Suprapubic skin (tissue), 4 donors: Measurements from ENCODE around the gene VPS4A. TPM values are rescaled to one million over a fixed set of nuclear protein-coding genes. Genes with fewer than 3 reads are reported as not detected.
A peak's percentile ranks its signal among the peaks of the same experiment; 100 is the strongest.

ENCODE experiments used
- DNase-seq, 2 donors: peaks; one replicate each; pipeline ENCODE4 v3.0.0-alpha.2; 2019; ENCODE audit warnings: low spot score in 2 of 2
- H3K27ac ChIP-seq: fragments of 200-600 bp; sonication (generic); one replicate; pipeline ENCODE4 v1.5.1; 2019
- H3K27me3 ChIP-seq: fragments of 200-600 bp; sonication (generic); one replicate; pipeline ENCODE4 v1.5.1; 2019
- H3K36me3 ChIP-seq: fragments of 200-600 bp; sonication (generic); one replicate; pipeline ENCODE4 v1.5.1; 2019
- H3K4me1 ChIP-seq: fragments of 200-600 bp; sonication (generic); one replicate; pipeline ENCODE4 v1.5.1; 2019
- H3K4me3 ChIP-seq: fragments of 200-600 bp; sonication (generic); one replicate; pipeline ENCODE4 v1.5.1; 2019; ENCODE audit warnings: mild to moderate bottlenecking
- H3K9me3 ChIP-seq: fragments of 200-600 bp; sonication (generic); one replicate; pipeline ENCODE4 v1.5.1; 2019
- CTCF ChIP-seq, 2 donors: fragments of 200-600 bp in 1 of 2; fragments of 450-650 bp in 1 of 2; sonication (generic) in 1 of 2; IDR thresholded peaks; one replicate each; pipeline ENCODE4 v1.5.1; 2016 to 2019; ENCODE audit warnings: antibody characterized with exemption in 2 of 2, mild to moderate bottlenecking in 1 of 2, moderate library complexity in 1 of 2
- EP300 ChIP-seq: sonication (generic); formaldehyde crosslinking; IDR thresholded peaks from one replicate; pipeline ENCODE4 v1.6.1; 2017; ENCODE audit warnings: antibody characterized with exemption
- POLR2A ChIP-seq, 2 donors: fragments of 450-650 bp; IDR thresholded peaks; one replicate each; pipeline ENCODE4 v1.6.1; 2017; ENCODE audit warnings: antibody characterized with exemption in 2 of 2, mild to moderate bottlenecking in 2 of 2, moderate library complexity in 2 of 2
- POLR2AphosphoS5 ChIP-seq, 3 donors: sonication (generic); formaldehyde crosslinking; IDR thresholded peaks; one replicate each; pipeline ENCODE4 v1.6.1; 2017; ENCODE audit warnings: antibody characterized with exemption in 3 of 3
- WGBS: methylation state at CpG from one replicate; pipeline ENCODE4 v1.1.5; 2018; 5-methylcytosine and 5-hydroxymethylcytosine counted together
- total RNA-seq, 4 donors: library from RNA; depleted of rRNA; stranded (reverse); fragments of >200 nt; gene quantifications; one replicate each; pipeline ENCODE4 v1.1.0, GENCODE V29; 2016

VPS4A gene
- total RNA-seq, 4 donors from 2014 or later: 32.5 to 46.6 (median 37.6) TPM

- Histone ChIP-seq H3K27ac (no peak overlapping the region), H3K27me3 (no peaks in the 10 kb centered on the region), H3K9me3 (no peaks in the 10 kb centered on the region), H3K36me3 (peaks cover 15% of the 10 kb centered on the region), H3K4me3 (no peak overlapping the region), H3K4me1 (peaks cover 15% of the 10 kb centered on the region)
- 76% methylated on average over 4 of the region's 4 CpGs for WGBS
- no peak for DNase-seq
- TF ChIP-seq POLR2AphosphoS5 (IDR thresholded peaks at IDR 0.05) (no peak), EP300 (no peak), CTCF (IDR thresholded peaks at IDR 0.05) (no peak)
Observed at GRCh38 chr16:69273009-69273408, 38.1 kb upstream of the VPS4A start.

GRCh38 chr16:69274699-69275235 is 36.4 kb upstream of the VPS4A start:
- no peak for TF ChIP-seq CTCF (IDR thresholded peaks at IDR 0.05)
- no peak for TF ChIP-seq POLR2A (IDR thresholded peaks at IDR 0.05)
- TF ChIP-seq EP300: no peak
- no peak for TF ChIP-seq POLR2AphosphoS5 (IDR thresholded peaks at IDR 0.05)
- 75% methylated on average over 4 of the region's 4 CpGs for WGBS
- DNase-seq: no peak
- H3K4me3 ChIP-seq: no peak overlapping the region
- peaks cover 15% of the 10 kb centered on the region for H3K4me1 ChIP-seq
- peak overlapping the region; percentile 30 for H3K27ac ChIP-seq
- H3K9me3 ChIP-seq: no peaks in the 10 kb centered on the region
- H3K36me3 ChIP-seq: peaks cover 15% of the 10 kb centered on the region
- no peaks in the 10 kb centered on the region for H3K27me3 ChIP-seq

- peak in 1 of 2 donors; percentile 78 for DNase-seq
- Histone ChIP-seq H3K36me3 (peaks cover 7% of the 10 kb centered on the region), H3K4me1 (peaks cover 15% of the 10 kb centered on the region), H3K27ac (peak overlapping the region; percentile 30), H3K4me3 (no peak overlapping the region), H3K27me3 (no peaks in the 10 kb centered on the region), H3K9me3 (no peaks in the 10 kb centered on the region)
- WGBS: 34% methylated on average over 7 of the region's 7 CpGs
- TF ChIP-seq POLR2AphosphoS5 (IDR thresholded peaks at IDR 0.05) (peak in 2 of 3 donors; percentile 57 to 64), EP300 (no peak)
Observed at GRCh38 chr16:69276148-69277115, 34.7 kb upstream of the VPS4A start.

- no peak for DNase-seq
- WGBS: 71% methylated on average over 1 of the region's 1 CpG
- Histone ChIP-seq H3K4me3 (no peak overlapping the region), H3K4me1 (peaks cover 15% of the 10 kb centered on the region), H3K9me3 (no peaks in the 10 kb centered on the region), H3K27ac (peak overlapping the region; percentile 0), H3K36me3 (peaks cover 3% of the 10 kb centered on the region), H3K27me3 (no peaks in the 10 kb centered on the region)
- no peak for TF ChIP-seq POLR2A (IDR thresholded peaks at IDR 0.05)
- TF ChIP-seq EP300: no peak
- no peak for TF ChIP-seq CTCF (IDR thresholded peaks at IDR 0.05)
- no peak for TF ChIP-seq POLR2AphosphoS5 (IDR thresholded peaks at IDR 0.05)
Observed at GRCh38 chr16:69277413-69277812, 33.7 kb upstream of the VPS4A start.

- DNase-seq: no peak
- Histone ChIP-seq H3K9me3 (no peaks in the 10 kb centered on the region), H3K27ac (no peak overlapping the region), H3K4me3 (no peak overlapping the region), H3K36me3 (peaks cover 19% of the 10 kb centered on the region), H3K4me1 (peaks cover 5% of the 10 kb centered on the region), H3K27me3 (no peaks in the 10 kb centered on the region)
- 89% methylated on average over 4 of the region's 4 CpGs for WGBS
- TF ChIP-seq POLR2A (IDR thresholded peaks at IDR 0.05) (no peak), CTCF (IDR thresholded peaks at IDR 0.05) (no peak), POLR2AphosphoS5 (IDR thresholded peaks at IDR 0.05) (no peak), EP300 (no peak)
Observed at GRCh38 chr16:69283851-69284250, 27.3 kb upstream of the VPS4A start.
